H1 (cell line): ENCODE data around the gene RGS3. TPM values are rescaled to one million over a fixed set of nuclear protein-coding genes. Genes with fewer than 3 reads are reported as not detected.

Source experiments
- CTCF ChIA-PET: fragments of 300-600 bp; sonication (Branson Sonifier 250); formaldehyde crosslinking; loops from one replicate; lab custom pipeline; 2021; ENCODE audit not compliant: partially characterized antibody; lab: Charles Lee
- POLR2A ChIA-PET: fragments of 300-600 bp; sonication (Branson Sonifier 250); formaldehyde crosslinking; loops from one replicate; lab custom pipeline; 2021; ENCODE audit warnings: inconsistent platforms; ENCODE audit not compliant: partially characterized antibody; lab: Charles Lee
- DNase-seq, 2 experiments: peaks; one replicate each; pipeline versions ENCODE4 v3.0.0 to v3.0.0-alpha.2; 2010 to 2022; ENCODE audit warnings: low spot score in 2 of 2, low read depth in 1 of 2, mixed read lengths in 1 of 2
- FAIRE-seq: peaks from 2 replicates; lab custom pipeline; 2011; peaks lifted over from hg19 to GRCh38; lab: Jason Lieb, UNC
- H2AFZ ChIP-seq: 2 replicates; pipeline ENCODE4 v1.8.1; 2012; ENCODE audit warnings: low read length, inconsistent platforms
- H2AK5ac ChIP-seq: 2 replicates; pipeline ENCODE4 v1.6.1; 2013; ENCODE audit warnings: low read depth, low read length
- H2BK120ac ChIP-seq: replicated peaks from 2 replicates; pipeline ENCODE3; 2013; ENCODE audit warnings: low read depth, low read length, inconsistent platforms
- H2BK12ac ChIP-seq: 2 replicates; pipeline ENCODE4 v1.6.1; 2013; ENCODE audit warnings: low read depth, low read length
- H2BK15ac ChIP-seq: 2 replicates; pipeline ENCODE4 v1.6.1; 2013; ENCODE audit warnings: low read length
- H2BK20ac ChIP-seq: 2 replicates; pipeline ENCODE4 v1.6.1; 2013; ENCODE audit warnings: low read length
- H2BK5ac ChIP-seq: 2 replicates; pipeline ENCODE4 v1.6.1; 2013; ENCODE audit warnings: low read depth, low read length
- H3K14ac ChIP-seq: 2 replicates; pipeline ENCODE4 v1.6.1; 2013; ENCODE audit warnings: inconsistent platforms; ENCODE audit not compliant: insufficient read length
- H3K18ac ChIP-seq: 2 replicates; pipeline ENCODE4 v1.6.1; 2013; ENCODE audit warnings: low read length; ENCODE audit errors: extremely low read depth
- H3K23ac ChIP-seq: 2 replicates; pipeline ENCODE4 v1.6.1; 2013; ENCODE audit warnings: inconsistent platforms; ENCODE audit not compliant: insufficient read length
- H3K23me2 ChIP-seq: 2 replicates; pipeline ENCODE4 v1.6.1; 2013; ENCODE audit warnings: low read depth, low read length
- H3K27ac ChIP-seq: 2 replicates; pipeline ENCODE4 v1.6.1; 2011; ENCODE audit warnings: low read depth, low read length, inconsistent platforms
- H3K27me3 ChIP-seq, 4 experiments: replicated peaks in 1 of 4; 1 replicate in 1 of 4; 2 replicates in 3 of 4; pipeline versions ENCODE4 v1.6.1 to v1.8.1; 2011 to 2013; ENCODE audit warnings: low read length in 3 of 4, mild to moderate bottlenecking in 3 of 4, inconsistent platforms in 2 of 4, mixed read lengths in 2 of 4, moderate library complexity in 1 of 4; ENCODE audit not compliant: control insufficient read depth in 3 of 4, insufficient read depth in 3 of 4; ENCODE audit errors: extremely low read depth in 1 of 4
- H3K36me3 ChIP-seq, 4 experiments: 2 replicates each; pipeline versions ENCODE4 v1.6.1 to v1.8.1; 2011 to 2013; ENCODE audit warnings: mild to moderate bottlenecking in 4 of 4, low read length in 3 of 4, moderate library complexity in 2 of 4, control low read depth in 1 of 4, inconsistent platforms in 1 of 4; ENCODE audit not compliant: insufficient read depth in 4 of 4, control insufficient read depth in 2 of 4
- H3K4ac ChIP-seq: replicated peaks from 2 replicates; pipeline ENCODE3; 2013; ENCODE audit warnings: low read length, low read depth, mixed read lengths, inconsistent platforms; ENCODE audit not compliant: insufficient read length
- H3K4me1 ChIP-seq, 4 experiments: replicated peaks in 1 of 4; 1 replicate in 1 of 4; 2 replicates in 3 of 4; pipeline versions ENCODE4 v1.6.1 to v1.8.1; 2011 to 2013; ENCODE audit warnings: low read length in 3 of 4, inconsistent platforms in 2 of 4, mixed read lengths in 1 of 4; ENCODE audit not compliant: insufficient read depth in 4 of 4, control insufficient read depth in 3 of 4
- H3K4me2 ChIP-seq, 2 experiments: 2 replicates each; pipeline versions ENCODE4 v1.6.1 to v1.8.1; 2011 to 2013; ENCODE audit warnings: low read depth in 2 of 2, low read length in 2 of 2, control low read depth in 1 of 2, inconsistent platforms in 1 of 2, mild to moderate bottlenecking in 1 of 2; ENCODE audit not compliant: insufficient read depth in 1 of 2
- H3K4me3 ChIP-seq, 4 experiments: fragments of 200-600, 300-600 bp in 1 of 4; sonication (generic), shearing (Covaris generic), sonication (Bioruptor Twin) in 1 of 4; 2 replicates each; pipeline versions ENCODE4 v1.5.1 to v1.8.1; 2011 to 2016; ENCODE audit warnings: low read length in 4 of 4, low read depth in 3 of 4, control low read depth in 2 of 4, inconsistent platforms in 2 of 4, mild to moderate bottlenecking in 2 of 4, mixed read lengths in 1 of 4, moderate library complexity in 1 of 4; ENCODE audit not compliant: insufficient read depth in 2 of 4; ENCODE audit errors: extremely low read depth in 1 of 4
- H3K56ac ChIP-seq: replicated peaks from 2 replicates; pipeline ENCODE3; 2013; ENCODE audit warnings: low read depth, mild to moderate bottlenecking, mixed read lengths, low read length, inconsistent platforms; ENCODE audit not compliant: insufficient read length
- H3K79me1 ChIP-seq: 2 replicates; pipeline ENCODE4 v1.6.1; 2013; ENCODE audit warnings: low read depth, low read length, control low read depth
- H3K79me2 ChIP-seq, 2 experiments: 2 replicates each; pipeline versions ENCODE4 v1.6.1 to v1.8.1; 2012 to 2013; ENCODE audit warnings: low read length in 2 of 2, mild to moderate bottlenecking in 2 of 2, inconsistent platforms in 1 of 2; ENCODE audit not compliant: insufficient read depth in 2 of 2, control insufficient read depth in 1 of 2
- H3K9ac ChIP-seq, 4 experiments: replicated peaks in 1 of 4; 1 replicate in 1 of 4; 2 replicates in 3 of 4; pipeline versions ENCODE4 v1.6.1 to v1.8.1; 2011 to 2013; ENCODE audit warnings: low read depth in 3 of 4, low read length in 3 of 4, control low read depth in 2 of 4, mild to moderate bottlenecking in 2 of 4, moderate library complexity in 2 of 4, inconsistent platforms in 1 of 4; ENCODE audit errors: extremely low read depth in 1 of 4
- H3K9me3 ChIP-seq, 2 experiments: 2 replicates each; pipeline versions ENCODE4 v1.6.1 to v1.8.1; 2012 to 2013; ENCODE audit warnings: mild to moderate bottlenecking in 2 of 2, moderate library complexity in 2 of 2, control low read depth in 1 of 2, inconsistent platforms in 1 of 2, low read depth in 1 of 2, low read length in 1 of 2, mixed read lengths in 1 of 2; ENCODE audit not compliant: insufficient read depth in 2 of 2
- H4K20me1 ChIP-seq, 2 experiments: replicated peaks in 1 of 2; 2 replicates each; pipeline versions ENCODE3 to v1.8.1; 2011 to 2013; ENCODE audit warnings: inconsistent platforms in 2 of 2, low read length in 2 of 2, mild to moderate bottlenecking in 1 of 2; ENCODE audit not compliant: insufficient read depth in 2 of 2, control insufficient read depth in 1 of 2
- H4K5ac ChIP-seq: 2 replicates; pipeline ENCODE4 v1.6.1; 2013; ENCODE audit warnings: low read length, low read depth, mixed read lengths, inconsistent platforms; ENCODE audit not compliant: insufficient read length
- H4K8ac ChIP-seq: 2 replicates; pipeline ENCODE4 v1.8.0; 2013; ENCODE audit warnings: mild to moderate bottlenecking, moderate library complexity, low read length, inconsistent platforms; ENCODE audit not compliant: insufficient read depth; ENCODE audit errors: extremely low read depth
- H4K91ac ChIP-seq: replicated peaks from 2 replicates; pipeline ENCODE3; 2013; ENCODE audit warnings: low read length, mixed read lengths, inconsistent platforms; ENCODE audit not compliant: insufficient read length
- ASH2L ChIP-seq: fragments of 200-600, 300-600 bp; sonication (generic); IDR thresholded peaks from one replicate; pipeline ENCODE4 v1.7.1; 2017; ENCODE audit warnings: low read length
- EGR1 ChIP-seq: IDR thresholded peaks from 2 replicates; pipeline ENCODE4 v1.6.1; 2011; ENCODE audit warnings: low read depth, low read length, borderline replicate concordance
- EZH2 ChIP-seq: fragments of 200-600 bp; sonication (generic); IDR thresholded peaks from 2 replicates; pipeline ENCODE4 v1.7.1; 2012; ENCODE audit warnings: low read depth, mild to moderate bottlenecking, moderate library complexity, low read length, inconsistent platforms; ENCODE audit not compliant: severe bottlenecking
- MAFK ChIP-seq: IDR thresholded peaks from 2 replicates; pipeline ENCODE4 v1.6.1; 2012; ENCODE audit warnings: low read depth, mild to moderate bottlenecking, improper control_type of control experiment, low read length
- PHF8 ChIP-seq: fragments of 200-600 bp; sonication (generic); conservative IDR thresholded peaks from 2 replicates; pipeline ENCODE4 v1.7.1; 2012; ENCODE audit warnings: low read depth, mild to moderate bottlenecking, inconsistent platforms, low read length, moderate library complexity
- SAP30 ChIP-seq: fragments of 300-600 bp; sonication (generic); IDR thresholded peaks from 2 replicates; pipeline ENCODE4 v1.7.1; 2012; ENCODE audit warnings: low read length, moderate library complexity, mild to moderate bottlenecking, inconsistent platforms; ENCODE audit not compliant: insufficient read depth, insufficient replicate concordance
- SIRT6 ChIP-seq: IDR thresholded peaks from one replicate; pipeline ENCODE4 v1.7.1; 2012; ENCODE audit warnings: low read length, inconsistent platforms
- SP4 ChIP-seq: IDR thresholded peaks from 2 replicates; pipeline ENCODE4 v1.6.1; 2012; ENCODE audit warnings: low read length, inconsistent platforms
- WGBS, 2 experiments: shearing (Covaris generic) in 1 of 2; methylation state at CpG; one replicate each; pipeline versions ENCODE4 v1.1.6 to v1.1.7; 2013 to 2015; ENCODE audit warnings: low lambda C conversion rate in 2 of 2, mixed read lengths in 2 of 2, inconsistent platforms in 1 of 2, low coverage in 1 of 2, missing lambda C conversion rate in 1 of 2; ENCODE audit not compliant: insufficient replicate concordance in 2 of 2, insufficient coverage in 1 of 2, insufficient read length in 1 of 2; ENCODE audit errors: extremely low coverage in 1 of 2, missing lambda C conversion rate in 1 of 2; 5-methylcytosine and 5-hydroxymethylcytosine counted together
- long read RNA-seq, 2 experiments: library from RNA in 1 of 2; library from capped mRNA in 1 of 2; stranded (forward); transcript quantifications; one replicate each; pipeline ENCODE4 v2.0.0, GENCODE V29; 2021; ENCODE audit warnings: inconsistent platforms in 1 of 2
- polyA minus RNA-seq, 3 experiments: library from RNA; depleted of rRNA, polyadenylated mRNA; stranded (reverse); fragments of >200 nt; gene quantifications; 1 replicate in 2 of 3; 2 replicates in 1 of 3; pipeline ENCODE4 v1.2.3, GENCODE V29; 2011
- polyA plus RNA-seq, 7 experiments: library from polyadenylated mRNA; depleted of rRNA in 3 of 7; stranded (reverse) in 5 of 7; unstranded in 2 of 7; fragments of >200 nt in 5 of 7; fragments of 200-250 nt in 2 of 7; gene quantifications; 1 replicate in 5 of 7; 2 replicates in 1 of 7; 4 replicates in 1 of 7; pipeline versions ENCODE4 v1.2.1 to v1.2.3, GENCODE V29; 2011 to 2013; ENCODE audit warnings: missing spikeins in 2 of 7, mixed read lengths in 2 of 7
- total RNA-seq: library from RNA; stranded (reverse); fragmentation: NEBNext Ultra II Directional; extraction: Animal tissue kit (Norgen Biotek cat#: 25700); gene quantifications from 2 replicates; pipeline ENCODE4 v1.2.1, GENCODE V29; 2021

RGS3 gene
- total RNA-seq (18.2 TPM in 2 replicates), polyA plus RNA-seq (2011; rRNA removed) (12.6 and 15.1 TPM in 2 replicates), polyA minus RNA-seq (2011; rRNA and poly(A)+ RNA removed) (21.1 and 22.2 TPM in 2 replicates)
- polyA plus RNA-seq (2011; cell fraction: cytosol; rRNA removed): 19.4 TPM
- 23.9 TPM for polyA plus RNA-seq (2011; cell fraction: nucleus; rRNA removed)
- polyA plus RNA-seq (2012, experiment 1 of 2): 17.7 to 20.9 TPM (median 18.5 TPM) in 4 replicates
- polyA plus RNA-seq (2012, experiment 2 of 2): 19.6 TPM
- polyA plus RNA-seq (2013, experiment 1 of 2): 11.8 TPM
- polyA plus RNA-seq (2013, experiment 2 of 2): 13.7 TPM
- polyA minus RNA-seq (2011; cell fraction: cytosol; rRNA and poly(A)+ RNA removed): 13.9 TPM
- 42.0 TPM for polyA minus RNA-seq (2011; cell fraction: nucleus; rRNA and poly(A)+ RNA removed)
- long read RNA-seq, experiment 1, full-length matches to known transcripts: 2 of 12 reads
- long read RNA-seq, experiment 1, partial matches to known transcripts: 7 of 12 reads
- long read RNA-seq, experiment 1, other reads (novel, unspliced or antisense): 3 of 12 reads
- long read RNA-seq, experiment 2, transcript RGS3-211 (5 exons, 2,155 nt): major isoform, 17 of 22 reads
- long read RNA-seq, experiment 2, partial matches to known transcripts: 3 of 22 reads
- long read RNA-seq, experiment 2, other reads (novel, unspliced or antisense): 2 of 22 reads

- H3K14ac ChIP-seq: no peak within 1 kb of the TSS
- H3K56ac ChIP-seq: no peak within 1 kb of the TSS
- H3K4me2 ChIP-seq: peak within 1 kb of the TSS; percentile 61 to 79
- no peaks in the 10 kb centered on the region for H3K79me2 ChIP-seq
- no peak within 1 kb of the TSS for H4K5ac ChIP-seq
- ChIA-PET POLR2A (interaction anchor here (0.8 to 1.3 kb wide), 4 partner anchors 10 to 131 kb away, joined by 3 read pairs; partner anchors contain the start of gene POLE3), CTCF (interaction anchor here (0.7 to 2.9 kb wide), 13 partner anchors 10 to 218 kb away, joined by 3 to 21 read pairs (median 3); no protein-coding TSS in a partner anchor)
- peaks cover 6% of the 10 kb centered on the region; the same call in 1 of the 2 replicates for H3K23me2 ChIP-seq
- no peak within 1 kb of the TSS; the same call in 1 of the 2 replicates for H2BK20ac ChIP-seq
- peak within 1 kb of the TSS; percentile 20; the same call in 1 of the 2 replicates for H2BK12ac ChIP-seq
- no peak for FAIRE-seq
- peak within 1 kb of the TSS; percentile 35 to 61 (median 46) for H3K4me3 ChIP-seq
- WGBS, 2 experiments: 9% methylated on average over 52 of the region's 55 CpGs; no CpG with 5 or more reads in 1 of the 2 experiments
- H4K8ac ChIP-seq: peak within 1 kb of the TSS; percentile 73; the same call in 1 of the 2 replicates
- no peak within 1 kb of the TSS for H3K23ac ChIP-seq
- peak; percentile 34 to 88 for DNase-seq
- H4K91ac ChIP-seq: peak within 1 kb of the TSS; percentile 32
- peak within 1 kb of the TSS in 2 of 4 experiments; percentile 40 to 47; a peak in 3 of 7 replicates for H3K9ac ChIP-seq
- H2BK120ac ChIP-seq: no peak within 1 kb of the TSS
- H2BK5ac ChIP-seq: no peak within 1 kb of the TSS
- H3K36me3 ChIP-seq: no peaks in the 10 kb centered on the region
- H3K4me1 ChIP-seq: peaks cover 0 to 10% (median 7%) of the 10 kb centered on the region in 4 experiments; a peak in 6 of 7 replicates
- H3K9me3 ChIP-seq: no peaks in the 10 kb centered on the region
- H2BK15ac ChIP-seq: 0 out of 2 replicates have a peak within 1 kb of the TSS, but pooled peaks have one; percentile 5
- H2AK5ac ChIP-seq: no peak within 1 kb of the TSS
- no peaks in the 10 kb centered on the region for H3K79me1 ChIP-seq
- no peaks in the 10 kb centered on the region for H4K20me1 ChIP-seq
- peak within 1 kb of the TSS; percentile 96 for H3K18ac ChIP-seq
- H3K27me3 ChIP-seq: peaks cover 0 to 29% (median 19%) of the 10 kb centered on the region in 4 experiments; a peak in 6 of 7 replicates
- peak within 1 kb of the TSS; percentile 69 for H2AFZ ChIP-seq
- no peak within 1 kb of the TSS for H3K4ac ChIP-seq
- H3K27ac ChIP-seq: no peak within 1 kb of the TSS
- no peak for TF ChIP-seq SAP30
- no peak for TF ChIP-seq EZH2
- TF ChIP-seq EGR1: no peak
- peak; percentile 34 for TF ChIP-seq ASH2L
- no peak for TF ChIP-seq SIRT6
- TF ChIP-seq MAFK: no peak
- TF ChIP-seq SP4: no peak
- TF ChIP-seq PHF8: no peak
These were observed at the start of gene RGS3 for GRCh38 chr9:113463418-113464285. Gene RGS3 (plus strand): TSS chr9:113463727. CDS start chr9:113463803, 76 bp downstream.
